Progenitor cell of endocrine pancreas (in vitro differentiated cells): ENCODE data around the gene SPCS1. TPM values are rescaled to one million over a fixed set of nuclear protein-coding genes. Genes with fewer than 3 reads are reported as not detected.
"Not testable (repeated sequence)": the region's sequence is repeated elsewhere in the genome, so short reads cannot be mapped to it uniquely, and the experiment has no call there.

Experiments used
- DNase-seq: peaks from one replicate; pipeline ENCODE4 v3.0.0; 2021; ENCODE audit warnings: low spot score; ENCODE audit not compliant: unreplicated experiment
- H3K27ac Mint-ChIP-seq: 2 replicates; pipeline ENCODE4 v1.8.0; 2021; ENCODE audit warnings: mild to moderate bottlenecking, moderate library complexity, mixed read lengths
- H3K27me3 Mint-ChIP-seq: 2 replicates; pipeline ENCODE4 v1.8.0; 2021; ENCODE audit warnings: mixed read lengths
- H3K36me3 Mint-ChIP-seq: 2 replicates; pipeline ENCODE4 v1.8.0; 2022; ENCODE audit warnings: mixed read lengths; ENCODE audit not compliant: insufficient read depth
- H3K4me1 Mint-ChIP-seq: 2 replicates; pipeline ENCODE4 v1.8.0; 2021; ENCODE audit warnings: low read depth, mixed read lengths
- H3K4me3 Mint-ChIP-seq: 2 replicates; pipeline ENCODE4 v1.8.0; 2021; ENCODE audit warnings: low read depth, mild to moderate bottlenecking, moderate library complexity, mixed read lengths
- H3K9me3 Mint-ChIP-seq: 2 replicates; pipeline ENCODE4 v1.8.0; 2021; ENCODE audit warnings: low read depth, mixed read lengths
- CTCF ChIP-seq: fragments of 200-600 bp; sonication (generic); IDR thresholded peaks from one replicate; pipeline ENCODE4 v1.5.0; 2021; ENCODE audit warnings: antibody characterized with exemption, mild to moderate bottlenecking; ENCODE audit not compliant: unreplicated experiment
- total RNA-seq: library from RNA; stranded (reverse); gene quantifications from 2 replicates; pipeline ENCODE4 v1.2.1, GENCODE V29; 2021

SPCS1 gene
- total RNA-seq, 1 donor from 2014 or later: 85.1 TPM

GRCh38 chr3:52671676-52672075, 34.2 kb upstream of the SPCS1 start:
- TF ChIP-seq CTCF: no peak
- Mint-ChIP-seq H3K9me3 (no peaks in the 10 kb centered on the region), H3K27ac (peak overlapping the region; percentile 24), H3K36me3 (peaks cover 25% of the 10 kb centered on the region), H3K27me3 (no peaks in the 10 kb centered on the region), H3K4me3 (no peak overlapping the region), H3K4me1 (no peaks in the 10 kb centered on the region)
- DNase-seq: no peak

GRCh38 chr3:52676201-52676600, 29.7 kb upstream of the SPCS1 start:
- peak overlapping the region; percentile 33 for H3K27ac Mint-ChIP-seq
- peaks cover 38% of the 10 kb centered on the region for H3K36me3 Mint-ChIP-seq

GRCh38 chr3:52678265-52679198, 27.4 kb upstream of the SPCS1 start:
- H3K27me3 Mint-ChIP-seq: no peaks in the 10 kb centered on the region
- no peaks in the 10 kb centered on the region for H3K9me3 Mint-ChIP-seq
- no peak for TF ChIP-seq CTCF
- H3K36me3 Mint-ChIP-seq: peaks cover 33% of the 10 kb centered on the region
- H3K4me1 Mint-ChIP-seq: peaks cover 13% of the 10 kb centered on the region
- H3K27ac Mint-ChIP-seq: peak overlapping the region; percentile 14
- DNase-seq: no peak
- no peak overlapping the region for H3K4me3 Mint-ChIP-seq

More at GRCh38 chr3:52676201-52676600, 29.7 kb upstream of the SPCS1 start:
- H3K4me3 Mint-ChIP-seq, DNase-seq, H3K9me3 Mint-ChIP-seq, H3K4me1 Mint-ChIP-seq, H3K27me3 Mint-ChIP-seq: not testable (repeated sequence)

GRCh38 chr3:52679199-52679538, 26.7 kb upstream of the SPCS1 start:
- H3K9me3 Mint-ChIP-seq: no peaks in the 10 kb centered on the region
- peaks cover 33% of the 10 kb centered on the region for H3K36me3 Mint-ChIP-seq
- H3K27ac Mint-ChIP-seq: no peak overlapping the region
- no peaks in the 10 kb centered on the region for H3K27me3 Mint-ChIP-seq
- H3K4me1 Mint-ChIP-seq: peaks cover 18% of the 10 kb centered on the region
- TF ChIP-seq CTCF: no peak
- no peak overlapping the region for H3K4me3 Mint-ChIP-seq
- no peak for DNase-seq

GRCh38 chr3:52679811-52680210, 26.1 kb upstream of the SPCS1 start:
- no peak for DNase-seq
- H3K36me3 Mint-ChIP-seq: peaks cover 32% of the 10 kb centered on the region
- no peak overlapping the region for H3K4me3 Mint-ChIP-seq
- no peaks in the 10 kb centered on the region for H3K27me3 Mint-ChIP-seq
- no peak overlapping the region for H3K27ac Mint-ChIP-seq
- no peaks in the 10 kb centered on the region for H3K9me3 Mint-ChIP-seq
- H3K4me1 Mint-ChIP-seq: peaks cover 24% of the 10 kb centered on the region
- TF ChIP-seq CTCF: no peak

- Mint-ChIP-seq H3K27ac (peak overlapping the region; percentile 62), H3K9me3 (no peaks in the 10 kb centered on the region), H3K36me3 (peaks cover 20% of the 10 kb centered on the region), H3K4me3 (no peak overlapping the region), H3K27me3 (no peaks in the 10 kb centered on the region), H3K4me1 (peaks cover 27% of the 10 kb centered on the region)
- no peak for DNase-seq
- TF ChIP-seq CTCF: no peak
Measured at GRCh38 chr3:52681596-52681995, 24.3 kb upstream of the SPCS1 start.
